ENCODE data around the gene MYH13. TPM values are rescaled to one million over a fixed set of nuclear protein-coding genes. Genes with fewer than 3 reads are reported as not detected.

Gene MYH13
- polyA plus RNA-seq, 1 donor from 2014 or later: not detected

- Mint-ChIP-seq H3K9me3 (no peaks in the 10 kb centered on the region), H3K4me1 (no peaks in the 10 kb centered on the region), H3K36me3 (no peaks in the 10 kb centered on the region), H3K27me3 (peaks cover 2% of the 10 kb centered on the region), H3K4me3 (no peak overlapping the region), H3K27ac (no peak overlapping the region)
Observed at GRCh38 chr17:10370016-10370608, 2.7 kb downstream of the MYH13 start.

- Mint-ChIP-seq H3K4me3 (no peak overlapping the region), H3K27ac (no peak overlapping the region), H3K9me3 (no peaks in the 10 kb centered on the region), H3K4me1 (no peaks in the 10 kb centered on the region), H3K36me3 (no peaks in the 10 kb centered on the region), H3K27me3 (peaks cover 2% of the 10 kb centered on the region)
Observed at GRCh38 chr17:10369239-10369638, 3.6 kb downstream of the MYH13 start.

- no peaks in the 10 kb centered on the region for H3K36me3 Mint-ChIP-seq
- no peak overlapping the region for H3K4me3 Mint-ChIP-seq
- H3K9me3 Mint-ChIP-seq: no peaks in the 10 kb centered on the region
- peaks cover 2% of the 10 kb centered on the region for H3K27me3 Mint-ChIP-seq
- H3K27ac Mint-ChIP-seq: no peak overlapping the region
- H3K4me1 Mint-ChIP-seq: no peaks in the 10 kb centered on the region
Observed at GRCh38 chr17:10368561-10368960, 4.2 kb downstream of the MYH13 start.

GRCh38 chr17:10360578-10360977 is 12.2 kb downstream of the MYH13 start:
- Mint-ChIP-seq H3K27me3 (peaks cover 3% of the 10 kb centered on the region), H3K9me3 (no peaks in the 10 kb centered on the region), H3K4me1 (no peaks in the 10 kb centered on the region), H3K4me3 (no peak overlapping the region), H3K27ac (no peak overlapping the region), H3K36me3 (no peaks in the 10 kb centered on the region)

- Mint-ChIP-seq H3K27ac (no peak overlapping the region), H3K4me1 (no peaks in the 10 kb centered on the region), H3K27me3 (peaks cover 3% of the 10 kb centered on the region), H3K36me3 (no peaks in the 10 kb centered on the region), H3K4me3 (no peak overlapping the region), H3K9me3 (no peaks in the 10 kb centered on the region)
Observed at GRCh38 chr17:10357768-10358167, 15.0 kb downstream of the MYH13 start.

- H3K27me3 Mint-ChIP-seq: peaks cover 3% of the 10 kb centered on the region
- no peak overlapping the region for H3K4me3 Mint-ChIP-seq
- no peaks in the 10 kb centered on the region for H3K9me3 Mint-ChIP-seq
- no peaks in the 10 kb centered on the region for H3K36me3 Mint-ChIP-seq
- H3K4me1 Mint-ChIP-seq: no peaks in the 10 kb centered on the region
- peak overlapping the region in 1 of 3 donors; percentile 39 for H3K27ac Mint-ChIP-seq
Observed at GRCh38 chr17:10354651-10355050, 18.2 kb downstream of the MYH13 start.

- Mint-ChIP-seq H3K27ac (no peak overlapping the region), H3K4me3 (no peak overlapping the region), H3K36me3 (no peaks in the 10 kb centered on the region), H3K9me3 (no peaks in the 10 kb centered on the region), H3K27me3 (peaks cover 4% of the 10 kb centered on the region), H3K4me1 (no peaks in the 10 kb centered on the region)
Observed at GRCh38 chr17:10352893-10353292, 19.9 kb downstream of the MYH13 start.

- Mint-ChIP-seq H3K27me3 (peaks cover 4% of the 10 kb centered on the region), H3K4me3 (no peak overlapping the region), H3K36me3 (no peaks in the 10 kb centered on the region), H3K9me3 (no peaks in the 10 kb centered on the region), H3K27ac (no peak overlapping the region), H3K4me1 (no peaks in the 10 kb centered on the region)
Observed at GRCh38 chr17:10349403-10349802, 23.4 kb downstream of the MYH13 start.

- no peaks in the 10 kb centered on the region for H3K36me3 Mint-ChIP-seq
- H3K27me3 Mint-ChIP-seq: peaks cover 6% of the 10 kb centered on the region
- H3K4me3 Mint-ChIP-seq: no peak overlapping the region
- H3K4me1 Mint-ChIP-seq: peaks cover 0 to 2% (median 0%) of the 10 kb centered on the region in 3 donors
- H3K27ac Mint-ChIP-seq: peak overlapping the region in 1 of 3 donors; percentile 52
- H3K9me3 Mint-ChIP-seq: peaks cover 0 to 2% (median 0%) of the 10 kb centered on the region in 3 donors
Observed at GRCh38 chr17:10344816-10345215, 28.0 kb downstream of the MYH13 start.

- no peaks in the 10 kb centered on the region for H3K36me3 Mint-ChIP-seq
- H3K4me1 Mint-ChIP-seq: peaks cover 0 to 2% (median 0%) of the 10 kb centered on the region in 3 donors
- H3K27me3 Mint-ChIP-seq: peaks cover 2% of the 10 kb centered on the region
- H3K9me3 Mint-ChIP-seq: peaks cover 0 to 2% (median 0%) of the 10 kb centered on the region in 3 donors
- H3K4me3 Mint-ChIP-seq: no peak overlapping the region
- H3K27ac Mint-ChIP-seq: no peak overlapping the region
Observed at GRCh38 chr17:10339051-10339450, 33.8 kb downstream of the MYH13 start.

GRCh38 chr17:10337976-10338375 is 34.8 kb downstream of the MYH13 start:
- no peaks in the 10 kb centered on the region for H3K27me3 Mint-ChIP-seq
- no peak overlapping the region for H3K27ac Mint-ChIP-seq
- peaks cover 0 to 2% (median 0%) of the 10 kb centered on the region in 3 donors for H3K9me3 Mint-ChIP-seq
- peaks cover 0 to 2% (median 0%) of the 10 kb centered on the region in 3 donors for H3K4me1 Mint-ChIP-seq
- no peak overlapping the region for H3K4me3 Mint-ChIP-seq
- no peaks in the 10 kb centered on the region for H3K36me3 Mint-ChIP-seq

GRCh38 chr17:10337136-10337535 is 35.7 kb downstream of the MYH13 start:
- Mint-ChIP-seq H3K4me1 (no peaks in the 10 kb centered on the region), H3K36me3 (no peaks in the 10 kb centered on the region), H3K27me3 (no peaks in the 10 kb centered on the region), H3K9me3 (peaks cover 0 to 2% (median 0%) of the 10 kb centered on the region in 3 donors), H3K27ac (no peak overlapping the region), H3K4me3 (no peak overlapping the region)

GRCh38 chr17:10336393-10336792 is 36.4 kb downstream of the MYH13 start:
- no peak overlapping the region for H3K4me3 Mint-ChIP-seq
- H3K36me3 Mint-ChIP-seq: no peaks in the 10 kb centered on the region
- H3K9me3 Mint-ChIP-seq: no peaks in the 10 kb centered on the region
- H3K4me1 Mint-ChIP-seq: no peaks in the 10 kb centered on the region
- H3K27me3 Mint-ChIP-seq: no peaks in the 10 kb centered on the region
- no peak overlapping the region for H3K27ac Mint-ChIP-seq

- H3K27me3 Mint-ChIP-seq: peaks cover 7% of the 10 kb centered on the region
- no peak overlapping the region for H3K4me3 Mint-ChIP-seq
- no peak overlapping the region for H3K27ac Mint-ChIP-seq
- no peaks in the 10 kb centered on the region for H3K36me3 Mint-ChIP-seq
- H3K4me1 Mint-ChIP-seq: no peaks in the 10 kb centered on the region
- H3K9me3 Mint-ChIP-seq: no peaks in the 10 kb centered on the region
Observed at GRCh38 chr17:10332515-10332914, 40.3 kb downstream of the MYH13 start.

GRCh38 chr17:10328971-10329923 is 43.6 kb downstream of the MYH13 start:
- Mint-ChIP-seq H3K27me3 (peaks cover 7% of the 10 kb centered on the region), H3K27ac (no peak overlapping the region), H3K4me1 (no peaks in the 10 kb centered on the region), H3K4me3 (no peak overlapping the region), H3K36me3 (no peaks in the 10 kb centered on the region), H3K9me3 (no peaks in the 10 kb centered on the region)
